Esophagus muscularis mucosa (tissue), 4 donors: ENCODE data around the gene DNAAF1. TPM values are rescaled to one million over a fixed set of nuclear protein-coding genes. Genes with fewer than 3 reads are reported as not detected.

ENCODE experiments used
- DNase-seq: peaks from one replicate; pipeline ENCODE4 v3.0.0-alpha.2; 2017; ENCODE audit errors: extremely low spot score
- H3K27ac ChIP-seq, 4 donors: fragments of 200-600 bp; sonication (generic); replicated peaks in 1 of 4; 1 replicate in 3 of 4; 2 replicates in 1 of 4; pipeline ENCODE4 v1.5.1; 2016 to 2019; ENCODE audit warnings: mild to moderate bottlenecking in 1 of 4
- H3K27me3 ChIP-seq, 4 donors: fragments of 200-600 bp; sonication (generic); one replicate each; pipeline versions ENCODE4 v1.5.1 to v1.6.0; 2016 to 2019
- H3K36me3 ChIP-seq, 4 donors: fragments of 200-600 bp; sonication (generic); one replicate each; pipeline ENCODE4 v1.5.1; 2016 to 2019
- H3K4me1 ChIP-seq, 4 donors: fragments of 200-600 bp; sonication (generic); one replicate each; pipeline ENCODE4 v1.5.1; 2016 to 2019
- H3K4me3 ChIP-seq, 4 donors: fragments of 200-600 bp; sonication (generic); 1 replicate in 2 of 4; 2 replicates in 2 of 4; pipeline ENCODE4 v1.5.1; 2016 to 2019; ENCODE audit warnings: mild to moderate bottlenecking in 4 of 4, moderate library complexity in 1 of 4
- H3K9me3 ChIP-seq, 4 donors: fragments of 200-600 bp; sonication (generic); 1 replicate in 3 of 4; 2 replicates in 1 of 4; pipeline ENCODE4 v1.5.1; 2016 to 2019
- CTCF ChIP-seq, 3 experiments: fragments of 200-600 bp in 2 of 3; fragments of 450-650 bp in 1 of 3; sonication (generic) in 2 of 3; IDR thresholded peaks; one replicate each; pipeline ENCODE4 v1.5.1; 2017 to 2019; ENCODE audit warnings: antibody characterized with exemption in 3 of 3, mild to moderate bottlenecking in 2 of 3, moderate library complexity in 1 of 3
- EP300 ChIP-seq: sonication (generic); formaldehyde crosslinking; IDR thresholded peaks from one replicate; pipeline ENCODE4 v1.6.1; 2017; ENCODE audit warnings: antibody characterized with exemption
- POLR2A ChIP-seq: fragments of 450-650 bp; IDR thresholded peaks from one replicate; pipeline ENCODE4 v1.6.1; 2017; ENCODE audit warnings: antibody characterized with exemption, moderate library complexity, mild to moderate bottlenecking, low read depth
- POLR2AphosphoS5 ChIP-seq, 2 donors: sonication (generic); formaldehyde crosslinking; IDR thresholded peaks; one replicate each; pipeline ENCODE4 v1.6.1; 2017; ENCODE audit warnings: antibody characterized with exemption in 2 of 2
- WGBS: methylation state at CpG from one replicate; pipeline ENCODE4 v1.1.5; 2018; 5-methylcytosine and 5-hydroxymethylcytosine counted together
- intact Hi-C: fragments of 100-400 bp; cut with DNase I; formaldehyde crosslinking; loops from one replicate; pipeline ENCODE4 v1.15.1; 2023
- total RNA-seq, 4 donors: library from RNA; depleted of rRNA; stranded (reverse); fragments of >200 nt; gene quantifications; one replicate each; pipeline versions ENCODE4 v1.1.0 to v1.2.1, GENCODE V29; 2016

Gene DNAAF1
- total RNA-seq, 4 donors from 2014 or later, result 0.66 to 0.78 TPM; not detected in 2

DNA sequence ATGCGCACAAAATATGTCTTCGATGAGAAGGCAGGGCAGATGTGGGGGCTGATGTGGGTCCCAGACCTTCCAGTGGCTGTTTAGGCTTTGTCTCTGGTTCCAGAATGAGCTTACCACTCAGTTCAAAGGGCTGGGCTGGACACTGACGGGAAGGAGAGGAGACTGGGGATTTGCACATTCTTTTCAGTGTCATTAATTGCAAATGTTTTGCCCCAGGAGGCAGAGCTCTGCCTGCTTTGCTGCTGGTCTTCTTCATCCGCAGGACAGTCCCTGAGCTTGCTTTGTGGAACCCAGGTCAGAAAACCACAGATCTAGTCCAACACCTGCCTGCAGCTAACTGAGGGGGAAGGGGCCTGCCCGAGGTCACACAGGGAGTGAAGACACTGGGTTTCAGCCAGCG, 73.8 kb downstream of the DNAAF1 start:
- WGBS, result 82% methylated on average over 6 of the region's 6 CpGs
- intact Hi-C loops, result no loop called here
- no peak for TF ChIP-seq CTCF (IDR thresholded peaks at IDR 0.05)
- H3K9me3 ChIP-seq, result no peaks in the 10 kb centered on the region
- H3K27ac ChIP-seq, result no peak overlapping the region
- no peaks in the 10 kb centered on the region for H3K4me1 ChIP-seq
- H3K36me3 ChIP-seq, result no peaks in the 10 kb centered on the region
- DNase-seq, result no peak
- peaks cover 0 to 5% (median 0%) of the 10 kb centered on the region in 4 donors for H3K27me3 ChIP-seq
- no peak overlapping the region for H3K4me3 ChIP-seq

GRCh38 chr16:84220851-84221250, 75.7 kb downstream of the DNAAF1 start:
- Histone ChIP-seq H3K4me3 (no peak overlapping the region), H3K9me3 (no peaks in the 10 kb centered on the region), H3K36me3 (no peaks in the 10 kb centered on the region), H3K27ac (no peak overlapping the region), H3K27me3 (peaks cover 0 to 8% (median 0%) of the 10 kb centered on the region in 4 donors), H3K4me1 (no peaks in the 10 kb centered on the region)
- DNase-seq, result no peak
- intact Hi-C loops, result no loop called here
- TF ChIP-seq EP300, result no peak
- no peak for TF ChIP-seq POLR2A
- 93% methylated on average over 1 of the region's 1 CpG for WGBS

GRCh38 chr16:84223456-84223855, 78.3 kb downstream of the DNAAF1 start:
- Histone ChIP-seq H3K4me1 (peaks cover 8 to 12% (median 9%) of the 10 kb centered on the region in 4 donors), H3K27me3 (peaks cover 0 to 8% (median 0%) of the 10 kb centered on the region in 4 donors), H3K27ac (no peak overlapping the region), H3K4me3 (no peak overlapping the region), H3K36me3 (no peaks in the 10 kb centered on the region), H3K9me3 (no peaks in the 10 kb centered on the region)
- intact Hi-C loops, result no loop called here
- WGBS, result 85% methylated on average over 4 of the region's 4 CpGs
- no peak for DNase-seq
- TF ChIP-seq POLR2AphosphoS5 (IDR thresholded peaks at IDR 0.05) (no peak), CTCF (IDR thresholded peaks at IDR 0.05) (no peak), EP300 (no peak), POLR2A (no peak)

DNA sequence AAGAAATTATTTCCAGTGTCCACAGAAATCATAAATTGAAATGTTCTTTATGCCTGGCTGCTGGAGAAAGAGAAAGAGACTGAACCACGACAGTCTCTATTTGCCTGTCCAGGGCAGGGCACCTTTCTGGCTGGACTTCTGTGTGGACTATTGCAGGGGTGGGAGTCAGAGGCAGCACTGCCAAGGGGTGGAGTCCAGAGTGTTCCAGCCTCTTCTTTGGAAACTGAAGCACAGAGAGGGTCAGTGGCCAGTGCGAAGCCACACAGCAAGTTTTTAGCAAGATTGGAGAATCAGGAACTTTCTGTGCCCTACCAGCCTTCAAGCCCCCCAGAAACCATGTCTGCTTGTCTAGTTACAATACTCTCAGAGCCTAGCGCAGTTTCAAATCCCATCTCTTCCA, 79.4 kb downstream of the DNAAF1 start:
- no peaks in the 10 kb centered on the region for H3K36me3 ChIP-seq
- no peaks in the 10 kb centered on the region for H3K9me3 ChIP-seq
- H3K4me3 ChIP-seq, result no peak overlapping the region
- WGBS, result 90% methylated on average over 3 of the region's 3 CpGs
- H3K27ac ChIP-seq, result no peak overlapping the region
- intact Hi-C loops, result no loop called here
- TF ChIP-seq POLR2A (no peak), EP300 (no peak), POLR2AphosphoS5 (IDR thresholded peaks at IDR 0.05) (no peak), CTCF (IDR thresholded peaks at IDR 0.05) (no peak)
- peaks cover 0 to 8% (median 0%) of the 10 kb centered on the region in 4 donors for H3K27me3 ChIP-seq
- H3K4me1 ChIP-seq, result peaks cover 10 to 16% (median 13%) of the 10 kb centered on the region in 4 donors
- no peak for DNase-seq

GRCh38 chr16:84225126-84225525, 80.0 kb downstream of the DNAAF1 start:
- Histone ChIP-seq H3K27ac (no peak overlapping the region), H3K9me3 (no peaks in the 10 kb centered on the region), H3K27me3 (peaks cover 0 to 8% (median 0%) of the 10 kb centered on the region in 4 donors), H3K4me3 (no peak overlapping the region), H3K36me3 (no peaks in the 10 kb centered on the region), H3K4me1 (peaks cover 10 to 16% (median 13%) of the 10 kb centered on the region in 4 donors)
- 77% methylated on average over 3 of the region's 3 CpGs for WGBS
- no peak for DNase-seq
- intact Hi-C loops, result no loop called here
- TF ChIP-seq EP300, result no peak
- TF ChIP-seq POLR2AphosphoS5 (IDR thresholded peaks at IDR 0.05), result no peak
- no peak for TF ChIP-seq POLR2A
- no peak for TF ChIP-seq CTCF (IDR thresholded peaks at IDR 0.05)
